IPS DF 6.9 (cell line): Measurements from ENCODE around the gene PTPRD.

Experiments used
- DNase-seq: peaks from one replicate; pipeline ENCODE4 v3.0.0-alpha.2; 2013; ENCODE audit warnings: low read depth, low spot score
- H3K27ac ChIP-seq: one replicate; pipeline ENCODE4 v1.5.1; 2013; ENCODE audit warnings: low read length, control low read depth
- H3K27me3 ChIP-seq: 2 replicates; pipeline ENCODE4 v1.6.1; 2013; ENCODE audit warnings: mild to moderate bottlenecking, low read length; ENCODE audit not compliant: control insufficient read depth, insufficient read depth
- H3K36me3 ChIP-seq: 2 replicates; pipeline ENCODE4 v1.6.1; 2013; ENCODE audit warnings: low read length; ENCODE audit not compliant: control insufficient read depth, insufficient read depth
- H3K4me1 ChIP-seq: 2 replicates; pipeline ENCODE4 v1.6.1; 2013; ENCODE audit warnings: low read length; ENCODE audit not compliant: control insufficient read depth, insufficient read depth
- H3K4me3 ChIP-seq: 2 replicates; pipeline ENCODE4 v1.5.1; 2013; ENCODE audit warnings: mild to moderate bottlenecking, low read length
- H3K9me3 ChIP-seq: 2 replicates; pipeline ENCODE4 v1.6.1; 2013; ENCODE audit warnings: low read length, inconsistent platforms; ENCODE audit not compliant: control insufficient read depth, insufficient read depth
- WGBS: extraction: QIAGEN DNeasy Blood & Tissue Kit; methylation state at CpG from one replicate; pipeline ENCODE4 v1.1.7; 2013; ENCODE audit warnings: mixed read lengths, missing lambda C conversion rate; ENCODE audit not compliant: insufficient read length, insufficient coverage; 5-methylcytosine and 5-hydroxymethylcytosine counted together

PTPRD gene

DNA sequence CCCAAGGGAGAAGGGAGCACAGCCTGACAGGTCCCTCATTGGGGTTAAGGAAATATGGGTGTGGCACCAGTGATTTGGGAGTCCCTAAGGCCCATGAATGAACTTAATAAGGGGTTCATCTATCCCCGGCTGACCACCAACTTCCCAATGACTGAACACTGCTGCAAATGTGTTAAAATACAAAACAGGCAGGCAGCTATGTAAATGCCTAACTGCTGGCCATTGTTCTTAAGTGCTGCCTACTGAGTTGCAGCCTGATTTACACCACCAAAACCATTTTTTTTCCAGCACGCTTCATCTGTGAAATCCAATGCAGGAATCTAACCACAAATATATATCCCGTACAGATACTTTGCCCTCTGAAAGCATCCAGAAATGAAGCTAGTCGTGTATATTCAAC, 478.5 kb downstream of the PTPRD start:
- WGBS = no CpG with 5 or more reads among the region's 4 CpGs
- Histone ChIP-seq H3K27ac (no peak overlapping the region), H3K36me3 (no peaks in the 10 kb centered on the region), H3K9me3 (no peaks in the 10 kb centered on the region), H3K4me1 (peaks cover 1% of the 10 kb centered on the region; the same call in 1 of the 2 replicates), H3K27me3 (no peaks in the 10 kb centered on the region), H3K4me3 (no peak overlapping the region)
- no peak for DNase-seq

DNA sequence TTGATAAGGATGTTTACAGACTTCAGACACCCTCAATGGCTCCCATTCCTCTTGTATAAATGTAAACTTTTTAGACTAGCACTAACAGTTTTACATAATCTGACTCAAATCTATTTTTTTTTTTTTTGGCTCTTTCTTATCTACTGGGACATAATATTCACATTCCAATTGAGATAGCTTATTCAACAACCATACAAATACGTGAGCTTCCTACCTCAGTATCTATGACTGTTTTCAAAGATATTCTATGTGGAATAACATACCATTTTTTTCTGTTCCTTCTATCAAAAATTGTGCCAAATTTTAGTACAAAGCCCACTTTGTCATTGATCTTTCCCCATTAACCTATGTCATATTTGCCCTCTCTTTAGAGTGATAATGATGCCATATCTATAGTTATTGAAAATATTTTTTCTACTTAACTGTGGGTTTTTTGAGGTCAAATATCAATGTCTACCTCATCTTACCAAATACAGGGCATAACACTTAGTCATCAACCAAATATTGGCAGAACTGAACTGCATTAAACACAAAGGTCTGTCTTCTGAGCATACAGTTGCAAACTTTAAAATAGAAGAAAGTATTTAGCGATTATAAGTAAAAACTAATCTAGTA, 482.6 kb downstream of the PTPRD start:
- Histone ChIP-seq H3K27ac (no peak overlapping the region), H3K36me3 (no peaks in the 10 kb centered on the region), H3K4me1 (peaks cover 1% of the 10 kb centered on the region; the same call in 1 of the 2 replicates), H3K9me3 (no peaks in the 10 kb centered on the region), H3K4me3 (no peak overlapping the region), H3K27me3 (no peaks in the 10 kb centered on the region)
- no CpG with 5 or more reads among the region's 2 CpGs for WGBS
- DNase-seq = no peak

DNA sequence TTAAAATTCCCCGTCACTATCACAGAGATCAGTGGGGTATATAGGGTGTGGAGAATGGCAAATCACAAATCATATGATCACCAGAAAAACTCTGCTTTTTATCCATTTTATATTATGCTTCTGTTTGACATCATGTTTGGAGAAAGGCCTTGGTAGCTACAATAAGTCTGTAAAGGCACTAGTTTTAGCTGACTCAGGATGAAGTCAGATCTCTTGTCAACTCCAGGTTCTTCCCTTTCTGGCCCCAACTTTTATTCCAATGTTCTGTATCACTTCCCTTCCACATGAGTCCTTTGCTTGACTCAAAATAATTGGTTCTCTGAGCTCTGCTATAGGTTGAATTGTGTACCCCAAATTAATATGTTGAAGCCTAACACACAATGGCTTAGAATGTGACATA, 484.9 kb downstream of the PTPRD start:
- Histone ChIP-seq H3K27ac (no peak overlapping the region), H3K36me3 (no peaks in the 10 kb centered on the region), H3K27me3 (no peaks in the 10 kb centered on the region), H3K4me3 (no peak overlapping the region), H3K4me1 (no peaks in the 10 kb centered on the region), H3K9me3 (no peaks in the 10 kb centered on the region)
- no CpG with 5 or more reads among the region's 1 CpG for WGBS
- DNase-seq = no peak

GRCh38 chr9:10112798-10113197, 500.0 kb downstream of the PTPRD start:
- Histone ChIP-seq H3K27ac (no peak overlapping the region), H3K36me3 (no peaks in the 10 kb centered on the region), H3K9me3 (no peaks in the 10 kb centered on the region), H3K27me3 (no peaks in the 10 kb centered on the region), H3K4me3 (no peak overlapping the region), H3K4me1 (no peaks in the 10 kb centered on the region)
- no peak for DNase-seq
- WGBS = no CpG with 5 or more reads among the region's 4 CpGs

DNA sequence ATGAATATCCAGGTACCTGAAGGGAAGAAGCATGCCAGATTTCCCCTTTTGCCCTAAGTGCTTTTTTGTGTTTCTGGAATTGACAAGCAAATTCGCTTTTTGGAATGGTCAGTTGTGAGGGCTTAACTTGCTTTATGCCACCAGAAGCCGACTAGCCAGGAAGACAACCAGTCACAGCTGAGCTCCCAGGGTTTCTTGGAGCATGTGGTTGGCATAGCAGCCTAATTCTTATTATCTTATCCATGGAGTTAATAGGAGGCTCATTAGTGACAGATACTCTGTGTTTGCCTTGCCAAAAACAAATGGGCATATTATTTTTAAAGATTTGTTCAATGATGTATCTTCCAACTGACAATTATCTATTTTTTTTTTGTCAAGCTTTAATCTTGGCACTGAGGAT, 500.7 kb downstream of the PTPRD start:
- no peak overlapping the region for H3K27ac ChIP-seq
- no peaks in the 10 kb centered on the region for H3K27me3 ChIP-seq
- WGBS = no CpG with 5 or more reads among the region's 2 CpGs
- no peaks in the 10 kb centered on the region for H3K36me3 ChIP-seq
- H3K4me3 ChIP-seq = no peak overlapping the region
- no peak for DNase-seq
- H3K4me1 ChIP-seq = no peaks in the 10 kb centered on the region
- H3K9me3 ChIP-seq = no peaks in the 10 kb centered on the region

- no peaks in the 10 kb centered on the region for H3K27me3 ChIP-seq
- no peaks in the 10 kb centered on the region for H3K4me1 ChIP-seq
- DNase-seq = no peak
- H3K9me3 ChIP-seq = no peaks in the 10 kb centered on the region
- H3K4me3 ChIP-seq = no peak overlapping the region
- no peaks in the 10 kb centered on the region for H3K36me3 ChIP-seq
- H3K27ac ChIP-seq = no peak overlapping the region
- WGBS = no CpG with 5 or more reads among the region's 3 CpGs
These were observed 504.0 kb downstream of the PTPRD start for GRCh38 chr9:10108815-10109214.

GRCh38 chr9:10104774-10105173, 508.0 kb downstream of the PTPRD start:
- Histone ChIP-seq H3K27me3 (no peaks in the 10 kb centered on the region), H3K9me3 (no peaks in the 10 kb centered on the region), H3K27ac (no peak overlapping the region), H3K36me3 (no peaks in the 10 kb centered on the region), H3K4me1 (no peaks in the 10 kb centered on the region), H3K4me3 (no peak overlapping the region)
- no CpG with 5 or more reads among the region's 2 CpGs for WGBS
- DNase-seq = no peak

DNA sequence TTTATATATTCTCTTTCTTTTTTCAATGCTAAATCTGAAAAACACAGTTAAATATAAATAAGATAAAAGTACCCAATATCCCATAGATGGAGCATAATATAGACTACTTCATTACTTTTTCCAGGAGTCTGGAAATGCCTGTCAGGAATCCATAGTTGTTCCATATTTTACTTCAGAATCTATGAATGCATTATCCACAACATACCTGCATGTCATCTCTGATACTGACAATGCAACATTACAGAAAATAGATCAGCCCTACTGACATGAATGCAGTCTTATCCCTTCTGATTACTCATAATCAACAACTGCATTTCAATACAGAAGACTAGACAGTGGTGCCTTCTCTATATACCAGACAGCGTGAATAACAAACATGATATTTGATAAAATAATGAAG, 517.6 kb downstream of the PTPRD start:
- no peak for DNase-seq
- H3K4me3 ChIP-seq = no peak overlapping the region
- no CpG with 5 or more reads among the region's 1 CpG for WGBS
- H3K27ac ChIP-seq = no peak overlapping the region
- no peaks in the 10 kb centered on the region for H3K9me3 ChIP-seq
- no peaks in the 10 kb centered on the region for H3K36me3 ChIP-seq
- H3K27me3 ChIP-seq = no peaks in the 10 kb centered on the region
- no peaks in the 10 kb centered on the region for H3K4me1 ChIP-seq

DNA sequence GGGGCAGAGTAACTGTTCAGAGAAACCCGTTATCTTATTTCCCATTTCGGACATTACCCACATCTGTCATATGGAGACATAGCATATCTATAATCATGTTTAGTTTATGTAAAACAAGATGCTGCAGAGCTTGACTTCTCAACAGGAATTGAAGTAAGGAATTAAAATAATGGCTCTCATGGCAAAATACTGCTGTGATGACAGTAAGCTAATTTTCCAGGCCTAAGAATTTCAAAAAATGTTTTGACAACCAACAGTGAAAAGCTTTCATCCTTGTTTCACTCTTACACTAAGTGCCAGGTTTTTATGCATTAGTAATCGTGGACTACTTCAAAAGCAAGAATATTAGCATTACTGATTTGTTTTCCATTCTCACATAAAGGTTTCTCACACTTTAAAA, 518.2 kb downstream of the PTPRD start:
- no CpG with 5 or more reads among the region's 3 CpGs for WGBS
- no peaks in the 10 kb centered on the region for H3K4me1 ChIP-seq
- DNase-seq = no peak
- H3K4me3 ChIP-seq = no peak overlapping the region
- no peaks in the 10 kb centered on the region for H3K27me3 ChIP-seq
- no peaks in the 10 kb centered on the region for H3K36me3 ChIP-seq
- no peak overlapping the region for H3K27ac ChIP-seq
- no peaks in the 10 kb centered on the region for H3K9me3 ChIP-seq

DNA sequence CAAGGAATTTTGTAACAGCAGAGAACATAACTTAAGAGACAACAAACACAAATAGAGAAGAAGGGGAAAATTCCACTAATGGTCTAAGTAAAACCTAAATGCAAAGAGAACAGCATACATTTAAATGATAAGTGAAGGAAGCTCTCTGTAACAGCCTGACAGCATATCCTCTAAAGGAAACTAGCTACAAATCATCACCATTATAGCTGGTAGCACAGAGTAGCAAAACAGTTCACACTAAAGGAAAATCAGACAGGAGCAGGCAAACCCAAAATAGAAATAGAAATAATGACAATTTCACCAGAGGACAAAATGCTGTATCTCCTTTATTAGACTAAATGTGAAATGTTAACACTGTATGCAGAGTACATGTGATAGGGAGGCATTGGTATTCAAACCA, 532.8 kb downstream of the PTPRD start:
- Histone ChIP-seq H3K27ac (no peak overlapping the region), H3K9me3 (no peaks in the 10 kb centered on the region), H3K4me1 (0 out of 2 replicates have a peak, but pooled peaks cover 1% of the 10 kb centered on the region), H3K27me3 (no peaks in the 10 kb centered on the region), H3K36me3 (no peaks in the 10 kb centered on the region), H3K4me3 (no peak overlapping the region)
- no peak for DNase-seq

- no peak overlapping the region for H3K27ac ChIP-seq
- no peaks in the 10 kb centered on the region for H3K9me3 ChIP-seq
- no peaks in the 10 kb centered on the region for H3K27me3 ChIP-seq
- H3K36me3 ChIP-seq = no peaks in the 10 kb centered on the region
- H3K4me1 ChIP-seq = 0 out of 2 replicates have a peak, but pooled peaks cover 1% of the 10 kb centered on the region
- no peak for DNase-seq
- H3K4me3 ChIP-seq = no peak overlapping the region
- WGBS = no CpG with 5 or more reads among the region's 7 CpGs
These were observed 533.4 kb downstream of the PTPRD start for GRCh38 chr9:10079284-10079964.
